ENCODE results near the gene ANK2. TPM values are rescaled to one million over a fixed set of nuclear protein-coding genes. Genes with fewer than 3 reads are reported as not detected.

The ANK2 gene
- total RNA-seq, 1 donor from 2014 or later: 77.8 TPM

- Histone ChIP-seq H4K20me1 (ENCODE audit: insufficient read depth, low read length) (no peaks in the 10 kb centered on the region), H3K4me2 (ENCODE audit: low read length) (no peak overlapping the region), H3K79me2 (ENCODE audit: insufficient read depth, low read length) (no peaks in the 10 kb centered on the region), H3K27ac (ENCODE audit: low read depth, low read length) (no peak overlapping the region), H3K9ac (ENCODE audit: low read length) (no peak overlapping the region), H3K9me3 (ENCODE audit: insufficient read depth, low read depth, low read length) (no peaks in the 10 kb centered on the region), H3K4me3 (ENCODE audit: insufficient read depth, low read depth, low read length) (no peak overlapping the region), H3K27me3 (ENCODE audit: insufficient read depth, low read length) (no peaks in the 10 kb centered on the region), H3K36me3 (ENCODE audit: insufficient read depth, low read length) (no peaks in the 10 kb centered on the region), H2AFZ (ENCODE audit: low read depth, low read length) (no peak overlapping the region), H3K4me1 (ENCODE audit: insufficient read depth, low read length) (peaks cover 12% of the 10 kb centered on the region)
- Mint-ChIP-seq H3K9me3 (ENCODE audit: unreplicated experiment) (no peaks in the 10 kb centered on the region), H3K27ac (ENCODE audit: unreplicated experiment) (no peak overlapping the region), H3K4me1 (ENCODE audit: low read depth, unreplicated experiment) (peaks cover 7% of the 10 kb centered on the region), H3K4me3 (ENCODE audit: unreplicated experiment) (no peak overlapping the region), H3K36me3 (ENCODE audit: low read depth, unreplicated experiment) (no peaks in the 10 kb centered on the region), H3K27me3 (ENCODE audit: low read depth, unreplicated experiment) (no peaks in the 10 kb centered on the region)
- FAIRE-seq (no peak), DNase-seq (ENCODE audit: low read depth) (no peak)
- TF ChIP-seq, protein P1, sequence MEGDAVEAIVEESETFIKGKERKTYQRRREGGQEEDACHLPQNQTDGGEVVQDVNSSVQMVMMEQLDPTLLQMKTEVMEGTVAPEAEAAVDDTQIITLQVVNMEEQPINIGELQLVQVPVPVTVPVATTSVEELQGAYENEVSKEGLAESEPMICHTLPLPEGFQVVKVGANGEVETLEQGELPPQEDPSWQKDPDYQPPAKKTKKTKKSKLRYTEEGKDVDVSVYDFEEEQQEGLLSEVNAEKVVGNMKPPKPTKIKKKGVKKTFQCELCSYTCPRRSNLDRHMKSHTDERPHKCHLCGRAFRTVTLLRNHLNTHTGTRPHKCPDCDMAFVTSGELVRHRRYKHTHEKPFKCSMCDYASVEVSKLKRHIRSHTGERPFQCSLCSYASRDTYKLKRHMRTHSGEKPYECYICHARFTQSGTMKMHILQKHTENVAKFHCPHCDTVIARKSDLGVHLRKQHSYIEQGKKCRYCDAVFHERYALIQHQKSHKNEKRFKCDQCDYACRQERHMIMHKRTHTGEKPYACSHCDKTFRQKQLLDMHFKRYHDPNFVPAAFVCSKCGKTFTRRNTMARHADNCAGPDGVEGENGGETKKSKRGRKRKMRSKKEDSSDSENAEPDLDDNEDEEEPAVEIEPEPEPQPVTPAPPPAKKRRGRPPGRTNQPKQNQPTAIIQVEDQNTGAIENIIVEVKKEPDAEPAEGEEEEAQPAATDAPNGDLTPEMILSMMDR (IDR thresholded peaks at IDR 0.05; ENCODE audit: insufficient read depth, low read depth, low read length): no peak
- no peak for TF ChIP-seq EZH2 (IDR thresholded peaks at IDR 0.05; ENCODE audit: insufficient read depth, low read length)
Observed at GRCh38 chr4:113031212-113031611, 18.2 kb upstream of the ANK2 start.

DNA sequence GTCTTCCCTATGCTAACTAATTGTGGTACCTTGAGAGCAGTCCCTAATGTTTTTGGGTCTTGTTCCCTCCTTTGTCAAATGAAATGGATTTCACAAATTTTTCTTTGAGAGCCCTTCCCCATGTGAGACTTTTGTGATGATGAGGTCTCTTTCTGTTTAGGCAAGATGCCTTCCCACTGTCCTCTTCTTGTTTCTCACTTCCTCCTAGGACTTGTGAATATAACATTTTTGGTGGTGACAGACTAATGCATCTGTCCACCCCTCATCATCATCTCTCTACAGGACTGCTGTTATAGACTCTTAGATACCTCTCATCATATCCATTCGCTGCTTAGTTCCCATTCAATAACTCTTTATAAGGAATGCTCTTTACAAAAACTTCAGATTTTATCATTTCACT is 8.7 kb upstream of the ANK2 start:
- H3K4me2 ChIP-seq (ENCODE audit: low read length): no peak overlapping the region
- no peak for FAIRE-seq
- H3K79me2 ChIP-seq (ENCODE audit: insufficient read depth, low read length): no peaks in the 10 kb centered on the region
- Mint-ChIP-seq H3K4me3 (ENCODE audit: unreplicated experiment) (no peak overlapping the region), H3K27me3 (ENCODE audit: low read depth, unreplicated experiment) (no peaks in the 10 kb centered on the region), H3K27ac (ENCODE audit: unreplicated experiment) (no peak overlapping the region), H3K36me3 (ENCODE audit: low read depth, unreplicated experiment) (peaks cover 3% of the 10 kb centered on the region), H3K9me3 (ENCODE audit: unreplicated experiment) (peaks cover 6% of the 10 kb centered on the region), H3K4me1 (ENCODE audit: low read depth, unreplicated experiment) (no peaks in the 10 kb centered on the region)
- no peak overlapping the region for H3K4me3 ChIP-seq (ENCODE audit: insufficient read depth, low read depth, low read length)
- no peaks in the 10 kb centered on the region for H4K20me1 ChIP-seq (ENCODE audit: insufficient read depth, low read length)
- no peak for DNase-seq (ENCODE audit: low read depth)
- TF ChIP-seq, protein P1 (IDR thresholded peaks at IDR 0.05; ENCODE audit: insufficient read depth, low read depth, low read length): no peak
- TF ChIP-seq EZH2 (IDR thresholded peaks at IDR 0.05; ENCODE audit: insufficient read depth, low read length): no peak
- no peaks in the 10 kb centered on the region for H3K4me1 ChIP-seq (ENCODE audit: insufficient read depth, low read length)
- no peak overlapping the region for H2AFZ ChIP-seq (ENCODE audit: low read depth, low read length)
- peaks cover 3% of the 10 kb centered on the region for H3K9me3 ChIP-seq (ENCODE audit: insufficient read depth, low read depth, low read length)
- H3K27ac ChIP-seq (ENCODE audit: low read depth, low read length): no peak overlapping the region
- no peaks in the 10 kb centered on the region for H3K36me3 ChIP-seq (ENCODE audit: insufficient read depth, low read length)
- H3K27me3 ChIP-seq (ENCODE audit: insufficient read depth, low read length): no peaks in the 10 kb centered on the region
- H3K9ac ChIP-seq (ENCODE audit: low read length): no peak overlapping the region

DNA sequence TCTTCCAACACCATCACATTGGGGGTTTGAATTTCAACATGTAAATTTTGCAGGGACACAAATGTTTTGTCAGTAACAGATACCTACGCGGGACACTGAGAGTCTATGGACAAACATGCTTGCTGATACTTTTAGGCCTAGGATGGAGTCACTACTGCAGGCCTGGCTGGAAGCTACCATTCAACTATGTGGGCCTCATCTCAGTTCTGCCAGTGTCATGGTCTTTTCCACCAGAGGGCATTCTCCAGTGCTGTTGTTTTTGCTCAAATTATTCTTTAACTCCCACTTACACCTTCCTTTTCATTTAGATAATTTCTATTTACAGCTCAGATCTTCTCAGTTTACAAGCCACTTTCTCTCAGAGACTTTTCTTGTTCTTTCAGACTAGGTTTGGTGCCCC is 7.0 kb upstream of the ANK2 start:
- no peak overlapping the region for H3K4me3 Mint-ChIP-seq (ENCODE audit: unreplicated experiment)
- H2AFZ ChIP-seq (ENCODE audit: low read depth, low read length): no peak overlapping the region
- peaks cover 6% of the 10 kb centered on the region for H3K9me3 Mint-ChIP-seq (ENCODE audit: unreplicated experiment)
- no peak overlapping the region for H3K27ac Mint-ChIP-seq (ENCODE audit: unreplicated experiment)
- no peak overlapping the region for H3K27ac ChIP-seq (ENCODE audit: low read depth, low read length)
- H3K4me2 ChIP-seq (ENCODE audit: low read length): no peak overlapping the region
- TF ChIP-seq, protein P1 (IDR thresholded peaks at IDR 0.05; ENCODE audit: insufficient read depth, low read depth, low read length): no peak
- no peak for TF ChIP-seq EZH2 (IDR thresholded peaks at IDR 0.05; ENCODE audit: insufficient read depth, low read length)
- no peak overlapping the region for H3K4me3 ChIP-seq (ENCODE audit: insufficient read depth, low read depth, low read length)
- H4K20me1 ChIP-seq (ENCODE audit: insufficient read depth, low read length): no peaks in the 10 kb centered on the region
- H3K4me1 ChIP-seq (ENCODE audit: insufficient read depth, low read length): no peaks in the 10 kb centered on the region
- no peaks in the 10 kb centered on the region for H3K36me3 ChIP-seq (ENCODE audit: insufficient read depth, low read length)
- no peaks in the 10 kb centered on the region for H3K79me2 ChIP-seq (ENCODE audit: insufficient read depth, low read length)
- no peaks in the 10 kb centered on the region for H3K27me3 Mint-ChIP-seq (ENCODE audit: low read depth, unreplicated experiment)
- H3K36me3 Mint-ChIP-seq (ENCODE audit: low read depth, unreplicated experiment): peaks cover 7% of the 10 kb centered on the region
- H3K9me3 ChIP-seq (ENCODE audit: insufficient read depth, low read depth, low read length): peaks cover 3% of the 10 kb centered on the region
- H3K27me3 ChIP-seq (ENCODE audit: insufficient read depth, low read length): no peaks in the 10 kb centered on the region
- no peaks in the 10 kb centered on the region for H3K4me1 Mint-ChIP-seq (ENCODE audit: low read depth, unreplicated experiment)
- no peak for DNase-seq (ENCODE audit: low read depth)
- FAIRE-seq: no peak
- no peak overlapping the region for H3K9ac ChIP-seq (ENCODE audit: low read length)

Data from astrocyte (in vitro differentiated cells and primary cell).